ENCODE measurements around the gene KCNH4. TPM values are rescaled to one million over a fixed set of nuclear protein-coding genes. Genes with fewer than 3 reads are reported as not detected.

Gene KCNH4
- total RNA-seq, 1 donor from 2014 or later, result not detected

DNA sequence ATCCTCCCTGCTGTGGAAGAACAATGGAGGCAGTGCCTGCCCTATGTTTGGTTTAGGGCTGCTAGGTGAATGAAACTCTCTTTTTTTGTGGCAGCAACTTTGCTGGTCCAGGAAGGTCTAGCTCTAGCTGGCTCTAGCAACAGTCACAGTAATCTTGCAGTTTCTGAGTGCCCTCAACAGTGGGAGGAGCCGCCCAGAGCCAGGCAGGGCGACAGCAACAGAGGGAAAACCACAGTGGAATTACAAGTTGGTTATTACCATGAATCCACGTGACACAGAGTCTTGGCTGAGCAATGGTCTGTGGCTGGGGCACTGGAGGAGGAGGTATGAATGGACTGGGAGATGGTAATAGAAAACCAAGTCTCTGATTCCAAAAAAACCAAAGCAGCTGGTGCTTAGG is 48.0 kb downstream of the KCNH4 start:
- TF ChIP-seq, protein P1, sequence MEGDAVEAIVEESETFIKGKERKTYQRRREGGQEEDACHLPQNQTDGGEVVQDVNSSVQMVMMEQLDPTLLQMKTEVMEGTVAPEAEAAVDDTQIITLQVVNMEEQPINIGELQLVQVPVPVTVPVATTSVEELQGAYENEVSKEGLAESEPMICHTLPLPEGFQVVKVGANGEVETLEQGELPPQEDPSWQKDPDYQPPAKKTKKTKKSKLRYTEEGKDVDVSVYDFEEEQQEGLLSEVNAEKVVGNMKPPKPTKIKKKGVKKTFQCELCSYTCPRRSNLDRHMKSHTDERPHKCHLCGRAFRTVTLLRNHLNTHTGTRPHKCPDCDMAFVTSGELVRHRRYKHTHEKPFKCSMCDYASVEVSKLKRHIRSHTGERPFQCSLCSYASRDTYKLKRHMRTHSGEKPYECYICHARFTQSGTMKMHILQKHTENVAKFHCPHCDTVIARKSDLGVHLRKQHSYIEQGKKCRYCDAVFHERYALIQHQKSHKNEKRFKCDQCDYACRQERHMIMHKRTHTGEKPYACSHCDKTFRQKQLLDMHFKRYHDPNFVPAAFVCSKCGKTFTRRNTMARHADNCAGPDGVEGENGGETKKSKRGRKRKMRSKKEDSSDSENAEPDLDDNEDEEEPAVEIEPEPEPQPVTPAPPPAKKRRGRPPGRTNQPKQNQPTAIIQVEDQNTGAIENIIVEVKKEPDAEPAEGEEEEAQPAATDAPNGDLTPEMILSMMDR (conservative IDR thresholded peaks at IDR 0.05; ENCODE audit: low read depth, low read length), result no peak
- DNase-seq (ENCODE audit: low read depth), result peak; percentile 67
- H3K4me3 ChIP-seq (ENCODE audit: low read depth, low read length), result no peak overlapping the region

DNA sequence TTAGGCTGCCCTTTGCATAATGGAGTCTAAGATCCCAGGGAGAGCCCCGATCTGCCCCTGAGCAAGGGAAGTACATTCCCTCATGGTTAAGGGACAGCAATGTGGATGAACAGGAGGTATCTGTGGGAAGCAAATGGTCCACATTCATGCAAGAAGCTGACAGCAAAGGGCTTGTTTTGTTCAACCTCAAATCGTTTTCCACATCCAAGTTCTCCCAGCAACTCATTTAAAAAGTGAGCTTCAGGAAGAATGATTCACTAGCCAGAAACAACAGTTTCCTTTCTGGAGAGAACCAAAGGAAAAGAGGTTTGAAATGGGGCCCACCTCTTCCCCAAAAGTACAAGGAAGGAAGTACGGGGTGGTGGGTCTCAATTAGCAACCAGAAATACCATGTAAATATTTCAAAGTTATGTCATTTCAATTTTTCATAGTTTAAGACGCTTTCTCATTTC is 48.9 kb downstream of the KCNH4 start:
- TF ChIP-seq, protein P1 (conservative IDR thresholded peaks at IDR 0.05; ENCODE audit: low read depth, low read length), result no peak
- H3K4me3 ChIP-seq (ENCODE audit: low read depth, low read length), result no peak overlapping the region
- no peak for DNase-seq (ENCODE audit: low read depth)

DNA sequence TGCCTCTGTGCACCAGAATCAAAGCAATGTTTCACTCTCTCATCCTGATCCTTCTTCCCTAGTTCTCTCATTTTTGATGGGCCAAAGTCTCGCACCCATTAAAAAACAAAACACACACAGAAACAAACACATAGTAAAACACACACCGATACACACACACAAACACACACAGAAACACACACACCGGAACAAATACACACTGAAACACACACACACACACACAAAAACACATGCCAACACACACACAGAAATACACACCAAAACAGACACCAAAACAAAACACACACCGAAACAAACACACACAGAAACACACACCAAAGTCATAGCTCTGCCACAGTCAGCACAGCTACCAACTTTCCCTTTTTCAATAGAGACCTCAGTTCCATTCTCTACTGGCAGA is 49.7 kb downstream of the KCNH4 start:
- TF ChIP-seq, protein P1 (conservative IDR thresholded peaks at IDR 0.05; ENCODE audit: low read depth, low read length), result no peak
- no peak for DNase-seq (ENCODE audit: low read depth)
- no peak overlapping the region for H3K4me3 ChIP-seq (ENCODE audit: low read depth, low read length)

DNA sequence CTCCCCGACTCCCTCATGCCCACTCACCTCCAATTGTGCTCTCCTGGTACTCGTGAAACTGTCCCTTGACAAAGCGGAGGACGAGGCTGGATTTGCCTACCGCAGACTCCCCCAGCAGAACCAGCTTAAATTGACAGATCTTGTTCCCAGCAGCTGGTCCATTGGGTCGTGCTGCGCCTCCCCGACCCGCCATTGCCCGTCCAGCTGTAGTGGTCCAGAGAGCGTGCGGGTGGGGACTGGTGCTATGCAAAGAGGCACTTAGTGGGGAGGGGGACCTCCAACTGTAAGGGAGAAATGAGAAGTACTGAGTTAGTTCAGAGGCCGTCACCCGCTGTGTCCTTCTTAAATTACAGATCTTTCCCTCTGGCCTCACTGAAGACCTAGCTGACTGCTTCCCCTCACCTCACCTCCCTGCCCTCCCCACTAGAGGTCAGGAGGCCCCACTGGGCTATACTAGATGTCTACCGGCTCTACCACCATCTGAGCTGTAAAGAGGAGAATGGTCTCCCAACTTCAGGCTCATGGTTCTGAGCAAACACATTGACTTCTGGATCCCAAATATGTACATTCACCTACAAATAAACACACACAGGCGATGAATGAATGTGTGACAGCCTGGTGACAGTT is 50.5 kb downstream of the KCNH4 start:
- H3K4me3 ChIP-seq (ENCODE audit: low read depth, low read length), result no peak overlapping the region
- DNase-seq (ENCODE audit: low read depth), result no peak
- TF ChIP-seq, protein P1 (conservative IDR thresholded peaks at IDR 0.05; ENCODE audit: low read depth, low read length), result peak; percentile 14

DNA sequence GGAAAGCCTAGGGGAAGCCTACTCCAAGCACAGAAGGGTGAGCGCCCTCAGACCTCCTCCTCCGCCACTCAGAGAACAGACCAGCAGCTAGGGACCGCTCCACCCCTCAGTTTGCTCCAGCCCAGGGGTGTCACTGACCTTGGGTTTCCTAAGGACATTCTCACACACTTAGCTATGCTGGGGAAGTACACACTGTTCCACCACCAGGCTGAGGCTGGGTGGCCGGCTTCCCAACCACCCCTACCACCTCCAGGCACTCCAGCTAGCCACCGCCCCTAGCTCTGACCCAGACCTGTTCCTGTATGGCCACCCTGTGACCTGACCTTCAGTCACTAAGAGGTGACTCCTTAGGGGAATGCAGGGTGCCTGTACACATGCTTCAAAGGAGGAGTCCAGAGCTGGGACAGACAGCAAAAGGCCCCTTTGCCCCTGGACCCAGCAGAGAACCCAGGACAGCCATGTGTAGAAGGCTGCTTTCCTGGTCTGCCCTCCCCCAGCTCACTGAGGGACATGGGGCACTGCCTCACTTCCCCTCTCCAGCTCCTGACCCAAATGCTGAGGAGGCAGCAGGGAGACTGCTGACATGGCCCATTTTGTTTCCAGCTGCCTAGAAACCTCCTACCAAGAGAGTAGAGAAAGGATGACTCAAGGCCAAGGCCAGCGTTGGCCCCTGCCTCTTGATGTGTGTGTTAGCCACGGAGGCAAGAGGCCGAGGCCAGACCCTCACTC is 51.7 kb downstream of the KCNH4 start:
- H3K4me3 ChIP-seq (ENCODE audit: low read depth, low read length), result no peak overlapping the region
- TF ChIP-seq, protein P1 (conservative IDR thresholded peaks at IDR 0.05; ENCODE audit: low read depth, low read length), result no peak
- DNase-seq (ENCODE audit: low read depth), result no peak

DNA sequence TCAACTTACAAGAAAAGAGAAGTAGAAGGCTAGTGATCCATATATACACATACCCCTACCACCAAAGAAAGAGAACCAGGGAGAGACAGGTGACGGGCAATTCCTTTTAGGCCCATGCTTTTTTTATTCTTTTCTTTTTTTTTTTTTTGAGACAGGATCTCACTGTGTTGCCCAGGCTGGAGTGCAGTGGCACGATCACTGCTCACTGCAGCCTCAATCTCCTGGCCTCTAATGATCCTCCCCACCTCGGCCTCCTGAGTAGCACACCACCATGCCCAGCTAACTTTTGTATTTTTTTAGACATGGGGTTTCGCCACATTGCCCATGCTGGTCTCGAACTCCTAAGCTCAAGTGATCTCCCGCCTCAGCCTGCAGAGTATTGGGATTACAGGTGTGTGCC is 53.5 kb downstream of the KCNH4 start:
- no peak for DNase-seq (ENCODE audit: low read depth)
- no peak overlapping the region for H3K4me3 ChIP-seq (ENCODE audit: low read depth, low read length)
- TF ChIP-seq, protein P1 (conservative IDR thresholded peaks at IDR 0.05; ENCODE audit: low read depth, low read length), result no peak

All from epithelial cell of proximal tubule (primary cell).